IPS-NIHi11 (cell line): Measurements from ENCODE around the gene CYTH4.
"Not testable (repeated sequence)": the region's sequence is repeated elsewhere in the genome, so short reads cannot be mapped to it uniquely, and the experiment has no call there.

Experiments used
- DNase-seq: peaks from one replicate; pipeline ENCODE4 v3.0.0; 2012; ENCODE audit warnings: mixed read lengths, low spot score

The CYTH4 gene

GRCh38 chr22:37248251-37248650 lies 34.1 kb upstream of the CYTH4 start:
- no peak for DNase-seq

GRCh38 chr22:37249986-37250385 lies 32.3 kb upstream of the CYTH4 start:
- DNase-seq = no peak

GRCh38 chr22:37251836-37252235 lies 30.5 kb upstream of the CYTH4 start:
- DNase-seq = not testable (repeated sequence)

- DNase-seq = no peak
Observed at GRCh38 chr22:37253126-37253660, 29.1 kb upstream of the CYTH4 start.

GRCh38 chr22:37254209-37254866 lies 28.0 kb upstream of the CYTH4 start:
- DNase-seq = no peak

GRCh38 chr22:37254867-37255233 lies 27.5 kb upstream of the CYTH4 start:
- DNase-seq = no peak

- DNase-seq = no peak
Observed at GRCh38 chr22:37255558-37256006, 26.7 kb upstream of the CYTH4 start.

- DNase-seq = no peak
Observed at GRCh38 chr22:37256075-37256726, 26.1 kb upstream of the CYTH4 start.

- DNase-seq = no peak
Observed at GRCh38 chr22:37258005-37258752, 24.1 kb upstream of the CYTH4 start.

- no peak for DNase-seq
Observed at GRCh38 chr22:37258753-37259401, 23.4 kb upstream of the CYTH4 start.

- DNase-seq = peak; percentile 49
Observed at GRCh38 chr22:37259540-37260029, 22.7 kb upstream of the CYTH4 start.

- DNase-seq = no peak
Observed at GRCh38 chr22:37260155-37260795, 22.0 kb upstream of the CYTH4 start.

- DNase-seq = peak; percentile 85
Observed at GRCh38 chr22:37260901-37261336, 21.4 kb upstream of the CYTH4 start.

- no peak for DNase-seq
Observed at GRCh38 chr22:37262346-37262745, 20.0 kb upstream of the CYTH4 start.

GRCh38 chr22:37263966-37264887 lies 18.1 kb upstream of the CYTH4 start:
- no peak for DNase-seq

- no peak for DNase-seq
Observed at GRCh38 chr22:37266581-37267134, 15.7 kb upstream of the CYTH4 start.

GRCh38 chr22:37267135-37267587 lies 15.1 kb upstream of the CYTH4 start:
- peak; percentile 89 for DNase-seq

GRCh38 chr22:37267661-37268413 lies 14.5 kb upstream of the CYTH4 start:
- DNase-seq = no peak
